Right lobe of liver (tissue), 6 donors: ENCODE results near the gene KCNMA1. TPM values are rescaled to one million over a fixed set of nuclear protein-coding genes. Genes with fewer than 3 reads are reported as not detected.

Source experiments
- ATAC-seq, 4 donors: fragments of 200-7000 bp; cut with Tn5 transposase; one replicate each; pipeline ENCODE4 v1.9.1; 2020; ENCODE audit warnings: mild to moderate bottlenecking in 4 of 4, moderate library complexity in 4 of 4
- DNase-seq, 3 donors: peaks; one replicate each; pipeline ENCODE4 v3.0.0-alpha.2; 2020
- H3K27ac ChIP-seq, 3 donors: fragments of 200-600 bp; one replicate each; pipeline ENCODE4 v1.8.0; 2022
- H3K27me3 ChIP-seq, 2 donors: fragments of 200-600 bp; one replicate each; pipeline ENCODE4 v1.8.0; 2022
- H3K36me3 ChIP-seq, 4 donors: fragments of 200-600 bp; sonication (generic) in 1 of 4; one replicate each; pipeline versions ENCODE4 v1.5.1 to v1.8.0; 2017 to 2022; ENCODE audit warnings: control low read depth in 1 of 4
- H3K4me1 ChIP-seq, 4 donors: fragments of 200-600 bp; sonication (generic) in 1 of 4; one replicate each; pipeline versions ENCODE4 v1.5.1 to v1.8.0; 2017 to 2022; ENCODE audit warnings: control low read depth in 1 of 4
- H3K4me3 ChIP-seq, 3 donors: fragments of 200-600 bp; one replicate each; pipeline ENCODE4 v1.8.0; 2022
- H3K9me3 ChIP-seq, 4 donors: fragments of 200-600 bp; sonication (generic) in 1 of 4; one replicate each; pipeline versions ENCODE4 v1.5.1 to v1.8.0; 2017 to 2022; ENCODE audit warnings: control low read depth in 1 of 4
- CTCF ChIP-seq, 4 donors: fragments of 200-600 bp in 3 of 4; fragments of 450-650 bp in 1 of 4; IDR thresholded peaks; one replicate each; pipeline versions ENCODE4 v1.5.1 to v1.8.0; 2016 to 2022; ENCODE audit warnings: antibody characterized with exemption in 4 of 4, mild to moderate bottlenecking in 2 of 4
- POLR2A ChIP-seq: fragments of 450-650 bp; IDR thresholded peaks from one replicate; pipeline ENCODE4 v1.6.1; 2017; ENCODE audit warnings: antibody characterized with exemption, mild to moderate bottlenecking
- WGBS: methylation state at CpG from one replicate; pipeline ENCODE4 v1.1.6; 2018; ENCODE audit warnings: low coverage, low lambda C conversion rate; ENCODE audit not compliant: insufficient coverage; ENCODE audit errors: missing lambda C conversion rate; 5-methylcytosine and 5-hydroxymethylcytosine counted together
- intact Hi-C, 2 donors: fragments of 100-400 bp; cut with DNase I; formaldehyde crosslinking; loops; one replicate each; pipeline versions ENCODE4 v1.11.2 to v1.14.1; 2022
- total RNA-seq, 6 experiments: library from RNA; depleted of rRNA in 2 of 6; stranded (reverse); fragments of >200 nt in 2 of 6; fragmentation: NEBNext Ultra II Directional in 3 of 6; extraction: Animal tissue kit (Norgen Biotek cat#: 25700) in 3 of 6; gene quantifications; one replicate each; pipeline versions ENCODE4 v1.1.0 to v1.2.4, GENCODE V29; 2016 to 2023
- donor health status: DM: no; HTN: yes; CAD: no.
- donor health status: DM: no; HTN: no; CAD: no.
- donor health status: DM: no; HTN: no; CAD: no.
- donor health status: DM: no; HTN: yes; CAD: no.
- donor health status: DM: no; HTN: yes; CAD: no.

KCNMA1 gene
- total RNA-seq, 6 experiments from 2014 or later: 5.7 to 48.0 (median 15.1) TPM

- intact Hi-C loops: loop anchor here in 1 of 2 donors (5.0 kb wide), 1 partner anchor 222 kb away; no protein-coding TSS in a partner anchor
- H3K4me3 ChIP-seq: no peak overlapping the region
- H3K36me3 ChIP-seq: no peaks in the 10 kb centered on the region
- TF ChIP-seq CTCF (IDR thresholded peaks at IDR 0.05): no peak
- no peak for TF ChIP-seq POLR2A
- WGBS: 81% methylated on average over 6 of the region's 9 CpGs
- no peaks in the 10 kb centered on the region for H3K4me1 ChIP-seq
- H3K27ac ChIP-seq: no peak overlapping the region
- no peaks in the 10 kb centered on the region for H3K9me3 ChIP-seq
- ATAC-seq (no peak), DNase-seq (no peak)
- no peaks in the 10 kb centered on the region for H3K27me3 ChIP-seq
Observed at GRCh38 chr10:77393821-77394501, 243.6 kb downstream of the KCNMA1 start.

- DNase-seq (no peak), ATAC-seq (no peak)
- Histone ChIP-seq H3K4me3 (no peak overlapping the region), H3K36me3 (no peaks in the 10 kb centered on the region), H3K27me3 (no peaks in the 10 kb centered on the region), H3K9me3 (no peaks in the 10 kb centered on the region), H3K4me1 (no peaks in the 10 kb centered on the region), H3K27ac (no peak overlapping the region)
- TF ChIP-seq CTCF (IDR thresholded peaks at IDR 0.05) (no peak), POLR2A (no peak)
- WGBS: 60% methylated on average over 1 of the region's 3 CpGs
- intact Hi-C loops: loop anchor here in 1 of 2 donors (5.0 kb wide), 1 partner anchor 221 kb away; no protein-coding TSS in a partner anchor
Observed at GRCh38 chr10:77393411-77393810, 244.2 kb downstream of the KCNMA1 start.

GRCh38 chr10:77392851-77393250, 244.8 kb downstream of the KCNMA1 start:
- ATAC-seq (peak in 1 of 4 donors; percentile 29), DNase-seq (no peak)
- Histone ChIP-seq H3K27me3 (no peaks in the 10 kb centered on the region), H3K27ac (no peak overlapping the region), H3K4me1 (no peaks in the 10 kb centered on the region), H3K4me3 (no peak overlapping the region), H3K9me3 (no peaks in the 10 kb centered on the region), H3K36me3 (no peaks in the 10 kb centered on the region)
- TF ChIP-seq POLR2A (no peak), CTCF (IDR thresholded peaks at IDR 0.05) (no peak)
- intact Hi-C loops: loop anchor here in 1 of 2 donors (5.0 kb wide), 1 partner anchor 221 kb away; no protein-coding TSS in a partner anchor
- WGBS: 50% methylated on average over 4 of the region's 6 CpGs

DNA sequence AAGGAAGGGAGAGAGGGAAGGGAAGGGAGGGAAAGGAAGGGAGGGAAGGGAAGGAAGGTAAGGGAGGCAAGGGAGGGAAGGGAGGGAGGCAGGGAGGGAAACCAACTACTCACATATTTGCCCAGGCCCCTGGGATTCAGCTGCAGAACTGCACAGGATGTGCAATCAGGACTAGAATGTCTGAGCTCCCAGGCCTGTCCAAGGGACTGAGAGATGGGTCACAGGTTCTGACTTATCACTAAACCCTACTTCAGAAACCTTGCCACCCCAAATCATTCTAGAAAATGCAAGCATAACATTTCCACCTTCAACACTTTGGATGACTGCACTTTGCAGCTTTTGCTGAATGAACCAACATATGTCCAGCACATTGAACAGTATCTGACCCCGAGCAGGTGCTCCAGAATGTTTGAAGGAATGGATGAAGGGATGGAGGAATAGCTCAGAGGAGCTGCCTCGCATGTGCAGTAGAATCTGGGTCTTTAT, 245.3 kb downstream of the KCNMA1 start:
- H3K4me3 ChIP-seq: no peak overlapping the region
- TF ChIP-seq POLR2A: no peak
- DNase-seq: no peak
- WGBS: 83% methylated on average over 2 of the region's 2 CpGs
- no peak overlapping the region for H3K27ac ChIP-seq
- no peaks in the 10 kb centered on the region for H3K27me3 ChIP-seq
- intact Hi-C loops: loop anchor here in 1 of 2 donors (5.0 kb wide), 1 partner anchor 220 kb away; no protein-coding TSS in a partner anchor
- ATAC-seq: peak in 2 of 4 donors; percentile 21 to 34
- no peaks in the 10 kb centered on the region for H3K4me1 ChIP-seq
- H3K9me3 ChIP-seq: no peaks in the 10 kb centered on the region
- no peaks in the 10 kb centered on the region for H3K36me3 ChIP-seq

DNA sequence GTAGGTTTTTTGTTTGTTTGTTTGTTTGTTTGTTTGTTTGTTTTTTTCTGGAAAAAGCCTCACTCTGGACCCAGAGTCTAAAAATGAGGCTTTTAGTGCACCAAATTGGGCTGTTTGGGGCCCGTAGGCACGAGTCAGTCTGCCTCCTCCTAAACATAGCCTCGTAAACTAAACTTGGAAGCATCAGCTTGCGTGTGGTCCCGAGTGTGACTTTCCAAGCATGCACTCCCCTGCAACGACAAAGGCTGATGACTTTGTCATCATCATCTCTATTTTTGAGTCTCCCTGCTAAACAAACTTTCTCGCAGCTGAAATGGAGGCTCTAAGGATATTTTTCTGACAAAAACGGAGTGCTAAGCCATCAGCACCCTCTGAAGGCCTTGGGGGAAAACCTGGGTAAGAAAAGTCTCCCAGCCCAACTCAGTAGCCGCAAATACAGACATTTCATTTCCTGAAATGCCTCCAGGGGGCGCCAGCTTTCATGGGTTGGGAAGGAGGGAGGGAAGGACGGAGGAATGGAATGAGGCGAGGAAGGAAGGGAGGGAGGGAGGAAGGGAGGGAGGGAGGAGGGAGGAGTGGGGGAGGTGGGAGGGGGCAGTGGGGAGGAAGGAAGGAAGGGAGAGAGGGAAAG, 245.9 kb downstream of the KCNMA1 start:
- H3K4me1 ChIP-seq: no peaks in the 10 kb centered on the region
- no peak overlapping the region for H3K4me3 ChIP-seq
- no peaks in the 10 kb centered on the region for H3K36me3 ChIP-seq
- intact Hi-C loops: loop anchor here in 1 of 2 donors (5.0 kb wide), 1 partner anchor 219 kb away; no protein-coding TSS in a partner anchor
- H3K27me3 ChIP-seq: no peaks in the 10 kb centered on the region
- WGBS: 21% methylated on average over 12 of the region's 12 CpGs
- DNase-seq: peak in 2 of 3 donors; percentile 62 to 75
- H3K9me3 ChIP-seq: no peaks in the 10 kb centered on the region
- no peak overlapping the region for H3K27ac ChIP-seq
- TF ChIP-seq POLR2A (no peak), CTCF (IDR thresholded peaks at IDR 0.05) (peak; percentile 44 to 62 (median 45))
- ATAC-seq: peak; percentile 71 to 86 (median 80)
